Bladder microvascular endothelial cell (primary cell): Measurements from ENCODE around the gene POM121L2. TPM values are rescaled to one million over a fixed set of nuclear protein-coding genes. Genes with fewer than 3 reads are reported as not detected.

Experiments
- total RNA-seq: library from RNA; depleted of rRNA; stranded (reverse); fragments of >200 nt; gene quantifications from 2 replicates; pipeline ENCODE4 v1.2.3, GENCODE V29; 2014

Gene POM121L2
- total RNA-seq, result not detected in 2 replicates

GRCh38 chr6:27312146-27312949 lies at the start of gene POM121L2:
Gene POM121L2, minus strand, starts transcription at chr6:27312273. Its CDS starts 103 bp downstream, at chr6:27312170.

Other genes with a start within 250 kb of the POM121L2 start
- gene PRSS16, start 64.6 kb downstream of the POM121L2 start, total RNA-seq, result not detected in 2 replicates
- 0.16 and 0.50 TPM in 2 replicates for gene ZNF391, start 76.5 kb upstream of the POM121L2 start, total RNA-seq
- 4.9 and 7.2 TPM in 2 replicates for gene ZNF184, start 160.8 kb upstream of the POM121L2 start, total RNA-seq